GM11168 (cell line): ENCODE measurements around the gene ITPKA.

Experiments
- in situ Hi-C: fragments of 300-500 bp; cut with MboI; formaldehyde crosslinking; loops from one replicate; pipeline ENCODE4 v1.12.0; 2022; ENCODE audit warnings: low sequenced_read_pairs; ENCODE audit not compliant: unreplicated experiment

Gene ITPKA

DNA sequence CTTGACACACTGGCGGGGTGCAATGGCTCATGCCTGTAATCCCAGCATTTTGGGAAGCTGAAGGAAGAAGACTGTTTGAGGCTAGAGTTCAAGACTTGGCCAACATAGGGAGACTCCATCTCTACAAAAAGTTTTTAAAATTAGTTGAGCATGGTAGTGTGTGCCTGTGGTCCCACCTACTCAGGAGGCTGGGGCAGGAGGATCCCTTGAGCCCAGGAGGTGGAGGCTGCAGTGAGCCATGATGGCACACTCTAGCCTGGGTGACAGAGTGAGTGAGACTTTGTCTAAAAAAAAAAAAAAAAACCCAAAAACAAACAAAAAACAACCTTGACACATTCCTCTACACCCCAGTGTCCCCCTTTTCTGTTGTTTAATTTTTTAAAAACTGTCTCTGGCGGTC, 4.0 kb upstream of the ITPKA start:
- in situ Hi-C loops: no loop called here

- in situ Hi-C loops: no loop called here
Observed at GRCh38 chr15:41490355-41490754, 3.3 kb upstream of the ITPKA start.

DNA sequence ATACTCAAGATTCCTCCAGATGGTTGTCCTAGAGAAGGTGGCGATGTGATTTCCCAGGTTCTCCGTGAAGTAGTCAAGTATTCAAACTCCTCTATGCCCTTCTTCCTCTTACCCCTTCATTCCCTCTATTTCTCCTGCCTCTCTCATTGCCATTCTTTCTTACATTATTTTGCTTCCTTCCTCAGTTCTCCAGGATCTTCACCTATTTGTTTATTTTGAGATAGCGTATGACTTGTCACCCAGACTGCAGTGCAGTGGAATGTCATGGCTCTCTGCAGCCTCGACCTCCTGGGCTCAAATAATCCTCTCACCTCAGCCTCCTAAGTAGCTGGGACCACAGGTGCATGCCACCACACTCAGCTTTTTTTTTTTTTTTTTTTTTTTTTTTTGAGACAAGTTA, 1.8 kb upstream of the ITPKA start:
- in situ Hi-C loops: no loop called here

- in situ Hi-C loops: no loop called here
Observed at GRCh38 chr15:41492597-41493204, 973 bp upstream of the ITPKA start.

DNA sequence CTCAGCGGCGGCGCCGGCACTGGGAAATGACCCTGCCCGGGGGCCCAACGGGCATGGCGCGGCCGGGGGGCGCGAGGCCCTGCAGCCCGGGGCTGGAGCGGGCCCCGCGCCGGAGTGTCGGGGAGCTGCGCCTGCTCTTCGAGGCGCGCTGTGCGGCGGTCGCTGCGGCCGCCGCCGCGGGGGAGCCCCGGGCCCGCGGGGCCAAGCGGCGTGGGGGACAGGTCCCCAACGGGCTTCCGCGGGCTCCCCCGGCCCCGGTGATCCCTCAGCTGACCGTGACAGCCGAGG, 172 bp downstream of the ITPKA start:
- in situ Hi-C loops: no loop called here

DNA sequence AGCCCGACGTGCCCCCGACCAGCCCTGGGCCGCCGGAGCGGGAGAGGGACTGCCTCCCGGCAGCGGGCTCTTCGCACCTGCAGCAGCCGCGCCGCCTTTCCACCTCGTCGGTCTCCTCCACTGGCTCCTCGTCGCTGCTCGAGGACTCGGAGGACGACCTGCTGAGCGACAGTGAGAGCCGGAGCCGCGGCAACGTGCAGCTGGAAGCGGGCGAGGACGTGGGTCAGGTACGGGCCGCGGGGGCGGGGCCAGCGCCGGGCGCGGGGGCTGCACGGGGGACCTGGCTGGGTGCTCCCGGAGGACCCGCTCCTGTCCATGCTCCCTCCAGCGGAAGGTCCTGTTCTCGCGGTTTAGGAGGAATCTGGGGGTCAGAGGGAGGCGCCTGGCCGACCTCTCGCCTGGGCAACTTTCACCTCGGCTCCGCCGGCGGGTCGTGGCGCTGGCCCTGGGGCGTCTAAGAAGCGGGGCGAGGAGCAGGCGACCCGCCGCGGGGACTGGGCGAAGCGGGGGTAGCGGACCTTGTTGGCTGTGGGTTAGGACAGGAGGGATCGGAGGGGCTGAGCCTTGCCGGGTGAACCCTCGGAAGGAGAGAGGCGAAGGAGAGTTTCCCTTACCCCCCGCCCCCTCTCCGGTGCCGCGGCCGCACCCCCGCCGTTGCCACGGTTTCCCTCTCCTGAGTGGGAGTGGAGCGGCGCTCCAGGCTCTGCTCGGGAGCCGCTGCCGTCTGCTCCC, 682 bp downstream of the ITPKA start:
- in situ Hi-C loops: no loop called here

GRCh38 chr15:41494922-41495735, 1.5 kb downstream of the ITPKA start:
- in situ Hi-C loops: no loop called here

DNA sequence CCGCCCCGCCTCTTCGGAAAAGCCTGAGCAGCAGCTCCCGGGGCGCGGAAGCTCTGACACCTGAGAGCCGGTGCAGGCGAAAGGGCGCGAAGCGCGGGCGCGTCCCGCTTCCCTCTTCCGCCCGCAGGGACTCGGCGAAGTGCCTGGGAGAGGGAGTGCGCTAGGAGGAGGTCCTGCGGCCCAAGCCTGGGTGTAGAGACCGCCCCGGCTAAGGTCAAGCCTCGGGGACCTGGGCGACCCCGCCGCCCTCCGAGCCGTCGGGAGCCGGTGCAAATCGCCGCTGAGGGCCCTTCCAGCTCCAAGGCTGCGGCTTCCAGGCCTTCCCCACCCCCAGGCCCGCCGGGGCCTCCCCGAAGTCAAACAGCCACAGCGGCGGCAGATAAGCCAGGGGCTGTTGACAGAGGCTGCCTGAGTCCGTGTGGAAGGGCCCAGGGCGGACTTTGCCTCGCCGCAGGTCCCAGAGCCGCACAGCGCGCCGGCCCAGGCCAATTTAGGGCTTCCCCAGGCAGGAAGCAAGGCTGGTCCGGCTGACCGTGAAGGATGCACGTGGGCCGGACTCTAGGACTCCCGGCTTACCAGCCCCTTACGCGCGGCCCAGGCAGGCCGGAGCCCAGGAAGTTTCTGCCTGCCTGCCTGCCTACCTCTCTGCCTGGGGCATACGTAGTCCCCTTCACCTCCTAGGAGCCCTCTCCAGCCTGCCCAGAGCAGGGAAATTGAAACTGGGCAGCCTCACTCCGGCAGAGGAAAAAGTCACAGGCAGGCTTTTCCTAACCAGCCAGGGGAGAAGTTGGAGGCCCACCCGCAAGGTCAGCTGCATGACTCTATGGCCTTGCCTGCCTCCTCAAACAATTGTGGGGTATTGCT, 2.3 kb downstream of the ITPKA start:
- in situ Hi-C loops: no loop called here

- in situ Hi-C loops: no loop called here
Observed at GRCh38 chr15:41498657-41499056, 5.0 kb downstream of the ITPKA start.

DNA sequence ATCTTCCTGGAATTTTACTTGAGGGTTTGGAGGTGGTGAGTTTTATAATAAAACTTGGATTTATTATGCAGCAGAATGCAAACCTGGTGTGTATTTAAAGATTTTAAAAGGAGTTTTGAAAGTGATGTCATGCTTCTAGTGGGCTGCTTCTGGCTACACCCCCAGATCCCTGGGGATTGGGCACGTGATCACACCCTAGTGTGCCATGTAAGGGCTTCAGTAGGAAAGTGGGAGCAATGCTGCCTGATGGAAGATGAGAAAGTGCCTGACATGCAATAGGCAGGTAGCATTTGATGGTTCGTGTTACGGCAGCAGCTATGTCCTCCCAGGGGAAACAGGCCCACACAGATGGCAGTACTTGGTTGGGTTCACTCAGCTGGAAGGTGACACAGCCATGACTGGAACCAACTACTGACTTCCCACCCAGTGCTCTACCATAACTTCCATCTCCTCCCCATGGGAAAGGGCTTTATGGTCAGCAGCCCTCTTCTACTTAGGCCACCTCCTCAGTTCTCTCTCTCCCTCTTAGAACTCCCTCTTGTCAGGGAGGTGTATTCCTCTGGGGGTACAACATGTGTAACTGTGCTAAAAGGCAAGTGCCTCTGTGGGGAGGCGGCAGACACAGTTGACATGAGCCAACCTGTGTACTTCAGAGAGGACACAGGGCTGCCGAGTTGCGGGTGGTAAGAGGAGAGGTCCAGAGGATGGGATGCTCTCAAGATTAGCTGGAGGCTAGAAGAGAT, 5.6 kb downstream of the ITPKA start:
- in situ Hi-C loops: no loop called here

- in situ Hi-C loops: no loop called here
Observed at GRCh38 chr15:41501191-41501917, 7.7 kb downstream of the ITPKA start.

- in situ Hi-C loops: no loop called here
Observed at GRCh38 chr15:41501931-41502794, 8.5 kb downstream of the ITPKA start.

DNA sequence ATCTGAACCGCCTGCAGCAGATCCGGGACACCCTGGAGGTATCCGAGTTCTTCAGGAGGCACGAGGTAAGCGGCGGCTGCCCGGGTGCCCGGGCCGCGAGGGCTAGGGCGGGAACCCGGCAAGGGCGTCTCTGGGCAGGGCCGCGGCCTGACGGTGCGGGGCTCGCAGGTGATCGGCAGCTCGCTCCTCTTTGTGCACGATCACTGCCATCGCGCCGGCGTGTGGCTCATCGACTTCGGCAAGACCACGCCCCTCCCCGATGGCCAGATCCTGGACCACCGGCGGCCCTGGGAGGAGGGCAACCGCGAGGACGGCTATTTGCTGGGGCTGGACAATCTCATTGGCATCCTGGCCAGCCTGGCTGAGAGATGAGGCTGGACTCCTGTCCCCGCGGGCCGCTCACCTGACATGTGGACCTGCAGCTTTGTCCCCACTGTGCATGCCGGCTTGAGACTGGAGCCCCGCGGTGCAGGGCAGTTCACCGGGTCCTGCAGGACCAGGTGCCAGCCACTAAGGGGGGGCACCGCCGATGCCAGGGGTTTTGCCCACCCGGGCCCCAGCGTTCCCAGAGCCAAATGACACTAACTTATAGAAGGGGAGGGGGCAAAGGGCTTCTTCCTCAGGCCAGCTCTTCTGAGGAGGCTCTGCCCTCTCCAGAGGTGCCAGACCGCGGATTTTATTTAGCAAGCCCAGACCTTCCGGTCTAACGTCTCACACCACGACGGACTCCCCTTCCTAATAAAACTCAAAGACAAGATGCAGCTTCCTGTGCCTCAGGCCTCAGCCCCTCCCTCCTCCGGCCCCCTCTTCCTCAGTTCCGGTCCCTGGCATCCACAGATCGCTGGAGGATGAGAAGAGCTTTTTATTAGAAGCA, 9.4 kb downstream of the ITPKA start:
- in situ Hi-C loops: no loop called here

GRCh38 chr15:41503669-41504010, 10.0 kb downstream of the ITPKA start:
- in situ Hi-C loops: no loop called here

DNA sequence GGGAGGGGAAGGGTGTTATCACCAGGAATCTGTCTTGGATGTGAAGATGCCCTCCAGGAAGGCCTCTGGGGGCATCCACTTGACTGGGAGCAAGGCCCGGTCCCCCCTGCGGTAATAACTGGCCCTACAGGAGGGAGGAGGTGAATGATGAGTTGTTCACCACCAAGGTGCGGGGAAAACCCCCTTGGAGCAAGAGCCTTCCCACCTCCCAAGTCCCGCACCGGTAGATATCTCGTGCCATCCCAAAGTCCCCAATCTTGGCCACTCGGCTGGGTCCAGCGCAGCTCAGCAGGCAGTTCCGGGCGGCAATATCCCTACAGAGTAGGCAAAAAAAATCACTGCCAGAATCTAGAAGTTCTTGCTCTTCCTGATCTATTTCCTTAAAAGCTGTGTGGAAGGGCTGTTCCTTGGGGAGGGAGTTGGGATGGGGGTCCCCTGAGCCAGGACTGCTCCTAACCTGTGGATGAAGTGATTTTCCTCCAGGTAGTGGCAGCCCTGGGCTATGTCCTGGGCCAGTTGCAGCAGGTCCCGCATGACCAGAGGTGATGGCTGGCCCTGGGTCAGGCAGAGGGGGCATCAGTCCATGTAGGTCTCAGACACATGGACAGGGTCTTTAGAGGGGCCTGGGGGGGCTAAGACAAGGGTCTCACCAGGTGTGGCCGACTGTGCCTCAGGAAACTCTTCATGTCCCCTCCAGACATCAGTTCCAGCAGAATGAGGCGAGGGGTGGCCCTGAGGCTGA, 11.2 kb downstream of the ITPKA start:
- in situ Hi-C loops: no loop called here

DNA sequence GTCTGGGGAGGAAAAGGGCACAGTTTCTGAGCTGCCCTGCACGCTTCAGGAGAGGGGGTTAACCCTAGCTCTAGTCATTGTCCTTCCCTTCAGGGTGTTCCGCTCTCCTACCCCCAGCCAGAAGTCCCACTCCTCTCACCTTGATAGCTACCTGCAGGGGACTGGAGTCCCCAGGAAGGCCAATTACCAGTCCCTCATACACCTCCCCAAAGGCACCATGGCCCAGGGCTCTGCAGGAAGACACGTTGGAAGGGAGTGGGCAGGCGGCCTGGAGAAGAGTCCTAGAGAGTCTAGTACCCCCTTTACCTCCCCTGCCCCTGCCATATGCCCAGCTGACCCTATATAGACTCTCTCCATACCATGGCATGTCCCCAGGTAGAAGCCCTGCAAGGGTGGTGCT, 12.1 kb downstream of the ITPKA start:
- in situ Hi-C loops: no loop called here

DNA sequence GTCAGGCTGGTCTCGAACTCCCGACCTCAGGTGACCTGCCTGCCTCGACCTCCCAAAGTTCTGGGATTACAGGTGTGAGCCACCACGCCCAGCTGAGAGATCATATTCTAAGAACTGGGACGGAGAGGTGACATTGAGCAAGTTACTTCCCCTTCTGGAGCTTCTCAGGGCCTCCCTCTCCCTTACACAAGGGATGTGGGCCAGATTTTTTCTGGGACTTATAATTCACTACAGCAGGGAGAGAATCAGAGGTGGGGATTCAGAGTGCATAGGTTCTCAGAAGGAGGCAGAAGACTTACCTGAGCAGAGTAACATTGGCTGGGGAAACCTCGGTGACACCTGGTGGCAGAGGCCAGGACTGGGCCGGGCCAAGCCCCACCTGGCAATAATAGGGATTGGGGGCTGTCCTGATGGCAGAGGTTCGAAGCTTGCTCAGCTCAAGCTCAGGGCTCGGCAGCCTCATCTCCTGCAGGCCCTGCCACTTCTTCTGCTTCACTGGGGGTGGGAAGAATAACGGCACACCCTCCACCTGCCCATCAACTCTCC, 13.2 kb downstream of the ITPKA start:
- in situ Hi-C loops: no loop called here
